HG02970 (cell line): ENCODE measurements around the gene LHFPL3.

Experiments
- ATAC-seq: cut with Tn5 transposase; IDR thresholded peaks from one replicate; pipeline ENCODE4 v1.9.1; 2021; ENCODE audit warnings: mild to moderate bottlenecking, moderate library complexity, moderate number of reproducible peaks; ENCODE audit not compliant: unreplicated experiment, low FRiP score

The LHFPL3 gene

DNA sequence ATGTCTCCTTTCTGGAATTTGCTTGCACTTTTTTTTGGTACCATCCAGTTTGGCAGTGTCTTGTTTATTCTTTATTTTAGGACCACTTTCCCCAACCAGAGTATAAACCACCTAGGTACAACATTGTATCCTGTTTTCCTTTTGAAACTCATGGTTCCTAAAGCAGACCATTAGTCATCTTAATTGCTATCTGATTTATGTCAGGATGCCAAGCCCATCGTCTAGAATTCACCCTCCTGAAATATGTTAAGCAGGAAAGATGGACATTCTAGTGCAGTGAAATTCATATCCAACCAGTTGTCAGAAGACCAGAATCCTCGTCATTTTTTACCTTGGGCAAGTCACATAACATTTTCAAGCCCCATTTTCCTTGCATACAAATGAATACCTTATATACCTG, 462.0 kb downstream of the LHFPL3 start:
- ATAC-seq: no peak

DNA sequence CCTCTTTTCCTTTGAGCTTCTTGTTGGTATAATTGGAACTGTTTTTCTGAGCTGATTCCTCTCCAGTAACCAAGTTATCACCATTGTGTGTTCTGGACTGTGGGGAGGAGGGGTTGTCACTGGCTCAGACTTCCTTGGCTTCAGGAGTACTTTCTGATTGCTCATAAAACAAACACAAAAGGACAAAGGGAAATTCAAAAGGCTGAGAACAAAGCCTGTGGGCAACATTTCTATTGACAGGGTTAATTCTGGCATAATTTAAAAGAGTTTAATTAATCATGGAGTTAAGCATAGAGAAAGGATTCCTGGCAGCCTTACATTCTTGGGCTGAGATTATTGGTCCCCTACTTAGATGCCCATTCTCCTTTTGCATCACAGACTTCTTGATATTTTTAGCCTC, 462.7 kb downstream of the LHFPL3 start:
- no peak for ATAC-seq

DNA sequence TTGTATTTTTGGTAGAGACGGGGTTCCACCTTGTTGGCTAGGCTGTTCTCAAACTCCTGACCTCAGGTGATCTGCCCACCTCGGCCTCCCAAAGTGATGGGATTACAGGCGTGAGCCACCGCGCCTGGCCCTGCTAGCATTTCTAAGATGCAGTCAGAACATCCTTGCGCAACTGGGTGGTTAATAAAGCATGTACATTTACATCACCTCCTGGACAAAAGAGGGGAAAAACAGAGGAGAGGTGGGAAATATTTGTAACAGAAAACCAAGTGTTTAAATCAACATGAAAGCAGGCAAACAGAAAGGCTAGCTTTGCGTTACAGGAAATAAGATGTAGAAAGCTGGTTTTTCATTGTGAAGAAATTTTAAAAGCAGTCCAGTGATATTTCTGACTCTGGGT, 464.7 kb downstream of the LHFPL3 start:
- ATAC-seq: no peak

DNA sequence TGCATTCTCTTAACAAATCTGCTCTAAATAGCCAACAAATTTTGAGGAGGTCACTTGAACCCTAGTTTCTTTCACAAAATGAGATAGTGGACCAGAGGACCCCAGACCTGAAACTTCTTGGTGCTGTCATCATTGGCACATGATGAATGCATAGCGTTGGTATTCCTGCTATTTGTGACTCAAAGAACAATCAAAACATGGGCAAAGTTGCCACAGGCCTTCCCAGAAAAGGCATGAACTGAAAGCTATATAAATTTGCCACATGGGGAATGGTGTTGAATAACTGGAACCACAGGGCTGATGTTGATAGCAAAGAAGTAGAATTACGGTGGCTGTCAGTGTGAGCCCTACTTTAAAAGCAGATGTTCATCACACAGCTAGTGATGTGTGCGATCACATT, 465.8 kb downstream of the LHFPL3 start:
- no peak for ATAC-seq

DNA sequence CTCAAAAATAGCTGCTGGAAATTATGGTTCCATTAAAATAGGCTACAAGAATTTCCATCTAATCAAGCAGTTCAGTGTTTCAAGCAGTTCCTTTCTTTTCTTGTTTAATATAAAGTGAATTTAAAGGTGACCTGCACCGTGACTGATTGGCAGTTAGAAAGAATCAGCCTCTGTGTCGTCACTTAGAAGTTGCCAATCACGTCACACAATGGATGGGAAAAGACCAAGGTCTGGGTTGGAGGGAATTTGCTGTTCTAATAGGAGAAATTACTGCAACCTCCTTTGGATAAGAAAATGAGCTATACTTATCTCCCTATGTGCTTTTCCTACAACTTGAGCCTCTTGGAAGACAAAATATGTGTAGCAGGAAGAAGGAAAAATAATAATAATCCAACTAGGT, 466.2 kb downstream of the LHFPL3 start:
- no peak for ATAC-seq

DNA sequence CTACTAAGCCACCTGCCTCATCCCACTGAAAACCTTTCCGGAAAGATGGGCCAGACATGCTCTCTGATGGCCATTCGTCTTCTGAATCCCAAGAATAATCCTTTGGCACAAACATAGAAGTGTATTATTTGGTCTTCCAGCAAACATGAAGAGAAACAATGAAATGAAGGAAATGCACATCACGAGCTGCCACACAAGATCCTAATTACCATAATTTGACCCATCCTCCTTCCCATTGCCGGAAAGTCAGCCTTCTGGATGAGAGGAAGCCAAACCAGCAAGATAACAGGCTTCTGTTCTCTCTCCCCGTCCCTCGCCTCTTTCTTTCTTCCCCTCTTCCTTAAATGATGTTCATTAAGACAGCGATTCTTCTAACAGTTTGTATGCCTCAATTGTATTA, 466.7 kb downstream of the LHFPL3 start:
- ATAC-seq: no peak

DNA sequence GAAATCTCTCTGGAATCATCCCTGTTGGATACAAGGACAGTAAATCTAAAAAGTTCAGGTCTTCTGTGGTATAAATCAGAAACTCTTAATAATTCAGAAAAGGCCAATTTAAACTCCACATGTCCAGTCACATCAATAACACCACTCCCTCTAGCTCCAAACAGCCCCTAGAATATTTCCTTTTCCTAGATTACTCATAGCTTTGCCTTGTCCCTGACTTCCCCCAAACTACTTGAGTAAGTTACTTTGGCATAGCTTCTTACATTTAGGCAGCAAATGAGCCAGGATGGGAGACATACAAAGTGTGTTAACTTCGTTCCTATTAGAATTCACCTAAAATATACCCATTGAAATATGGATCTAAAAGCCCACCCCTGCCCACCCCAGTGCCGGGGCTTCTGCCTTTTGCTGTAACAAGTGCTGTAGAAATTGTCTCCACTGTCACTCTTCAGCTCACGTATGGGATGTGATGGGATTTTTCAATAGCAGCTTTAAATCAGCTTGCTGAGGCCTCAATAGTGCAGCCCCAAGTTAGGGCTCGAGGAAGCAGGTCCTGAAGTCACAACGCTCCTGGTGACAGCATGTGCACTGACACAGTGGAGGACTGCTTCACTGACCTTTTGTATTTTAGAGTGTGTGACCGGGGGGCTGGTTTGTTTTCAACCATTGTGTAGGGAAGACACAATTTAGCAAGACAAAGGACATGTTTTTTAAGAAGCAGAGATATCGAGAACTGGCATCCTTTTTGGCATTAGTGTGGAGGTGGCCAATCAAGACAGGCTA, 467.4 kb downstream of the LHFPL3 start:
- ATAC-seq: no peak

DNA sequence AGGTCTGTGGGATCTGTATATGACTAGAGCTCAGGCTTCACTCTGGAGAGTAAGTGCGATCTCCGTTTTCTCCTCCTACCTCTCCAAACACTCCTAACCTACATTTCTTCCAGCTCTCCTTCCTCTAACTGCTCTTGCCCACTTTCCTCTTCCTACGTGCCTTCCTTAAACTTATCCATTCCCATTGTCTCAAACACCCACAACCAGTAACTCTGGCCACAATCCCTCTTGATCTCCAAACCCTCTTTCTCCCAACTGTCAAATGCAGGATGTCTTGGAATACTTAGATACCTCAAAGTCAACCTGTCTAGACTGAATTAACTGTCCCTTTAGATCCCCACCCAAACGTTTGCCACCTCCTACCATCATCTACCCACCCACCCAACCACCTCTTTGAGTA, 471.9 kb downstream of the LHFPL3 start:
- ATAC-seq: no peak

DNA sequence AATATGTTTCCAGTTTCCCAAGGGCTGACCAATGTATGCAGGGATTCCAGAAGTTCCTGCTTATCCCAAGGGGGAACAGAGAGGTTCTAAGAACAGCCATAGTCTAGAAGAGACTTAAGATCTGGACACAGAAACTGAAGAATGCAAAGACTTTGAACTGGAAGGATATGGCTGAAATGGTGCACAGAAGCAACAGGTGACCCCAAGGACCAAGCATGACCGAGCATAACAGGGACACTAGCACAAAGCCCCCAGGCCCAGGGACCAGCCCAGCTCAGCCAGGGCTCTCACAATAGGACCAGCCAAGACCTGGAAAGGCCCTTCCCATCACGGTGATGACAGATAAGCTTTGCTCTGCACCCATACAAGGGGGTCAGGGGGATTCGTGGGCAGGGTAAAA, 472.6 kb downstream of the LHFPL3 start:
- ATAC-seq: no peak

DNA sequence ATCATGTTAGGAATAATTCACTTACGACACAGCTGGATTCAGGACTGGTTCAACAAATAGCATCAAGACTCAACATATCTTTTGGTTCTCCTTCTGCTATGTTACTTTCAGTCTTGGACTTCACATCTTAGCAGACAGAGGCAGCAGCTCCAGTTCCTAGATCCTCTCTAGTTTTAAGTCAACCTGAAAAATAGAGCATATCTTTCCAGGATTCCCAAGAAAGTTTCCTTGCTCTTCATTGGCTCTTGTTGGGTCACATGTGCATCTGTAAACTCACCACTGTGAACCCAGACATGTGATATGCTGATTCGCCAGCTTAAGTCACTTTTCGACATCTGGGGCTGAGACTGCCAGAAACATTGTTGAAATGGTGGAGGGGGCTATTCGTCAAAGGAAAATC, 475.5 kb downstream of the LHFPL3 start:
- ATAC-seq: no peak

DNA sequence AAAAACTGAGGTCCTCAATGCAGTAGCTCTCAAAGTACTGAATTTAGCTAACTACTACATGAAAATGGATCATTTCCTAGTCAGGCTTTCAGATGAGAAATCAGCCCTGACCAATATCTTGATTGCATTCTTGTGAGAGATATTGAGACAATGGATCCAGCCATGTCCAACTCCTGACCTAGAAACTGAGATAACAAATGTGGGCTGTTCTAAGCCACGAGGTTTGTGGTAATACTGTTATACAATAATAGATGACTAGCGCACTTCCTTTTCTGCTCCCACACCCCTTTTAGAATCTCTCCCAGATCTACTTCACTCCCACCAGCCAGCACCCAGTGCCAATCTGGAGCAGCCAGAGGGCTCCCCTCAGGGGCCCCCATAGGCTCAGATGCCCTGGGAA, 476.3 kb downstream of the LHFPL3 start:
- no peak for ATAC-seq

DNA sequence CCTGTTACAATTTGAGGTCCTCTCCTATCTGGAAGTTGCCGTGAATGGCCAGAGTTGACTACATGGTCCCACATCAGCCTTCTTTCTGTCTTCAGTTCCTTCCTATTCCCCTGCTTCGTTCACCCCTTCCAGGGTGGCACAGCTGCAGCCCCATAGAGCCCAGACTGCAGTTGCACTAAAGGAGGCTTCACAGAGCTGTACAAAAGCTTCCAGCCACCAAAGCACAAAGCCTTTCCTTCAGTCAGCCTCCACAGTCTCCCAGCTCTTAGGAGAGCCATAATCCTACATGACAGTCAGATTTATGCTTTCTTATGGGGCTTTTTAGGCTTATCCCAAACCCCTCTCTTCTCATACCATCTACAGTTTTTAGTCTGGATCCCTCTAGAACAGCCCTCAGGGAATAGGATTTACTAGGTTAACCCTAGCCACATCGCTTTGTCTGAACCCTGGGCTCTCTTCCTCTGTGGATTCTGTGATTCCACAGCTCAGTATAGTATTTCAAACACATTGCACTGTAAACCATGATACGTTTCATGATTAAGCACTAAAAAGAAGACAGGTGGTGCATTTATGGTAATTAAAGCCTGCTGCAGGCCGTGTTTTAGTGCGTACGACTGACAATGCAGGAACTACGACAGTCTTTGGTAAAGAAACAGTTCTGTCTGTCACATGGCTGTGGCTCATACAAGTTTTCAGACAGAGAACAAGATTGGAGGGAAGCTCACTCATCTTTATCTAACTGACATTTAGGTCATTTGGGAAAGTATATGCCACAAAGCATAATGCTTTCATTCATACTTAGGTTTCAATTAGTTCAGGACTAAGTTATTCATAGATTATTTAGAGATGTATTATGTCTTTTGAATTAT, 477.3 kb downstream of the LHFPL3 start:
- no peak for ATAC-seq

DNA sequence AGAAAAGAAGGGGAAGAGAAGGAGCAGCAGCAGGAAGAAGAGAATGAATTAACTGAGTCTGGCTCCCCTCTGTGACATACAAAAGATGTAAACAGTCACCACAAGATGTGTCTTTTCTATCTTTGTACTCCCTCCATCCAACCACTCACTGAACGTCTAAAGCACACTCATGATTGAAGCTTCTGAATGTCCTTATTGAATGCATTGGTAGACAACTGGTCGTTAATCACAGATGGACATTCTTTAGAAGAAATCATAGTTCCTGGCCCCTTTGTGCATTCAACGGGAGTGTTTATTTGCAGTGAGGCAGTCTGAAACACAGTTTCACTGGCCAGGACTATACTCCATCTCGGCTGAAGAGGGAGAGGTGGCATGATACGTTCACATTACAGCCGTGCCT, 479.3 kb downstream of the LHFPL3 start:
- no peak for ATAC-seq

DNA sequence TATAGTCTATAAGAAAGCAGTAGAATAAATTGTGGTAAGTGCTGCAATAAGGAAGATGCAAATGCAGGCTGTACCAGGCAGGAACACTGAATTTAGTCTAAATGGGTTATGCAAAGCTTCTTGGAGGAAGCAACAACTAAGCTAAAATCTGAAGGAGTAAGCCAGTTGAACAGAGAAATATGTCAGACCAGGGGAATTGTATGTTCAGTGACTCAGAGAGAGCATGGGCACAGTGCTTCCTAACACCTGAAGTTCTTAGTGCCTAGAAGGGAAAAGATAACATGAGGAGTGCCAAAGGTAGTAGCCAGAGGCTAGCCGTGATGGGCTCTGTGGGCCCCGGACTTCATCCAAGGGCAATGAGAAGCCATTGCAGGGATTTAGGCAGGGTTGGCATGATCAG, 481.5 kb downstream of the LHFPL3 start:
- no peak for ATAC-seq

DNA sequence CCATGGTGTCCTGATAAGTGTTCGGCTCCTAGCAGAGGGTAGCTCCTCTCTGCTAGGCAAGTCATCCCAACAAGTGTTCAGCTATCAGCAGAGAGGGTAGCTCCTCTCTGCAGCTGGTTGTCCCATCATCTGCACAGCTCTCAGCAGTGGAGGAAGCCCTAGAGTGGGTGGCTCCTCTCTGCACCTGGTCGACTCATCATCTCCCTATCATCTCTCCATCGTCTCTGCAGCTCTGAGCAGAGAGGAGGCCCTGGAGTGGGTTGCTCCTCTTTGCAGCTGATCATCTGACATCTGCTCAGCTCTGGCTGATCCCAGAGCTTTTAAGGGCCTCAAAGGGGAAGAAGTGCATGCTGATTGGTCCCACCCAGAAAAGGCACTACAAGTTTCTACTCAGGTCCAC, 485.7 kb downstream of the LHFPL3 start:
- ATAC-seq: no peak

DNA sequence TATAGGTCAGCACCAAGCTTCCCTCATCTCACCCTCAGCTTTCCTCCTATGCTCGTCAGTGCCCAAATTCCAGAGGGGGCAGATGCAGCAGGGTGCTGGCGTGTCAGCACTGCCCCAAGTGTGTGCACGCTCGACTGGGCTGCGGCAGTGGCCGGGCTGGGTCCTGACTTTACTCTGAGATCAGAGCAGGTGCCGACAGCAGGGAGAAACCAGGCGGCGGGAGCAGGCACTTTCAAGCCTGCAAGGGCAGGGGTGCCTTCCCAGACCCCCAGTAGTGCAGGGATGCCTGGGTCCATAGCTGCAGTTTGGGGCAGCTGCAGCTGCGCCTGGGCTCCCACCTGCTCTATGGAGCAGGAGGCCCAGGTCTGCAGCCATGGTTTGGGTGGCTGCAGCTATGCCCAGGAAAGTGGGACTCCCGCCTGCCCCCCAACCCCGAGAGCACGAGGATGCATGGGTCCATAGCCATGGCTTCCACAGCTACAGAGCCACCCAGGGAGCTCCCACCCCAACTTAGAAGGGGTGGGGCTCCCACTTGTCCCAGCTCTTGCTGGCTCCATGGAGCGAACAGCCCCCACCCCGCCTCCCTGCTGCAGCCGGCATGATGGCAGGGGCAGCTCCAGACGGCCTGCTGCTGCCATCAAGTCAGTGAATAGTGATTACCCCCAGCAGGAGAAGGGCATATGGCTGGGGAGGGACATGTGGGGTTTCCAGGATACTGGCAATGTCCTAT, 486.4 kb downstream of the LHFPL3 start:
- ATAC-seq: no peak

DNA sequence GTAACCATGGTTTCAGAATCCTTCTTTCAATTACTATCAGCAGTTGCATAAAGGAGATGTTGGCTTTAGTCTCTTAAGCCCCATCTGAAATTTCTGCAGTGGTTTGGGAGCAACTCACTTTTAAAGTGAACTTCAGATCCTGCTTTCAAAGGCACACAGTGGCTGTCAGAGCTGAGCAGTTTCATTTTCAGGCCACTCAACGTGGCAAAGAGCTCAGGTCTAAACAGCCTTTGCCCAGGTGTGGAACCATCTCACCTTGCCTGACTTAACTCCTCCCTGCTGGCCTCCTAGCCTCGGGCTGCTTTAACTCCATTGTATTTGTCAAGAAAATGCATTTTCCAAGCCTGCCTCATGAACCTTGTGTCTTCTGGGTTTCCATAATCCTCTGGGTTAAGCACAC, 488.1 kb downstream of the LHFPL3 start:
- no peak for ATAC-seq

DNA sequence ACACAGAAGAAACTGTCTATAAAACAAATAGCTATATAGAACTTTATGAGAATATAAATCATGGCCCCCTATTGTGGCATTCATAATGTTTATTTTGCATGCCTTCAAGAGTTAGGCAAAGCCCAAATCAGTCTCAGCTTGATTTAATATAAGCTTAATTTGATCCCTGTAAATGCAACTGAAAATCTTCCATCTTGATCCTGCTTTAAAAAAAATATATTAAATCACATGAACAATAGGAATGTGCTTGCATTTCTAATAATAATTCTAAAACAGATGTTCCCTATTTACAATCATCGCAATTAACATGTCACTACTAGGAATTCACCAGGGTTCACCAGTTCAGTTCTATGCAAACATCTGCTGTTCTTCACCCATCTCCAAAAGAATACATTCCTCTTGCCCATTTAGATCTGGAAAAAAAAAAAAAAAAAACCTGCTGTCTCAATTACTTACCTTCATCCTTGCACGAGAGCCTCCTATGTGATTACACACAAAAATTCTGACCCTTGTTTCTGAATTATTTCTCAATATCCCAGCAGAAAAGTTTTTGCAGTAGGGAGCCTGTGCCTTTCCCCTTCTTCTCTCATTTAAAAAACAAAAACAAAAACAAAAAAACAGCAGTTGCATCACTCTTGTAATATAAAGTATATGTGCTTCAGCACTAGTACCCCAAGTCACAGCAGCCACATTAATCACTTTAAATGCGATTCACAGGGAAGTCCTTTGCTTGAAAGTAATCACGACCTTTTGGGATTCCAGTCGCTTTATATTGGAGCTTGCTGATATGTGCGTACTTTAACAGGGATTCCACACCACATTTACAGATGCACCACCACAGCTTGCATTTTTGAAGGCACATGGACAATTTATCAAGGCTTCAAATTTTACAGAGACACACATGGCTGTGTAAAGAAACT, 490.8 kb downstream of the LHFPL3 start:
- no peak for ATAC-seq

DNA sequence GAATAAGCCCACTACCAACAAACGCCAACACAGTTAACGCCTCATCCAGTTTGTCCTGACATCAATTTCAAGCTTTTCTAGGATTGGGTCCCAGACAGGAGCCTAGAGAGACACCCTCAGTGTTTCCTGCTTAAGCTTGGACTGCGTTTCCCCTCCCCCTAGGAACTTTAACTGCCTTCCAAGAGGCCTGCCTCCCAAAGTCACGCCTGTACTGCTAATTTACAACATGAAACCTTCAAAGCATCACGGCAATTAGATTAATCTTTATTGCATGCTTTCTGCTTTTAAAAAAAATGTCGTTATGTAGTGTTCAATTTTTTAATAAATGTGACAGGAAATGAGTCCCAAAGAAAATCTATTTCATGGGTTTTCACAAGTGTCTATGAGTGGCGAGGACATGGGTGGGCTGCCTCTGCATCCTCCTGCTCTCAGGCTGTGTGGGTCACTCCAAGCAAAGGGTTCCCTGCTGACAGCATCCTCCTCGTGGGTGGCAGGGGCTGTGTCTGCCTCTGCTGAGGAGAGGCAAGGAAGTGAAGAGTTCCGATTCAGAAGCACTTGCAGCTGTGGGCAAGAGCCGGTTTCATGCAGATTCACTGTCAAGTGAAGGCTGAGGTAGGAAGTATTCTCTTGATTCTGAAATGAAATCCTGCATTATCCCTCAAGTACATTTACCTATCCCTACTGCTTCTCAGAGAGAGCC, 492.6 kb downstream of the LHFPL3 start:
- no peak for ATAC-seq

DNA sequence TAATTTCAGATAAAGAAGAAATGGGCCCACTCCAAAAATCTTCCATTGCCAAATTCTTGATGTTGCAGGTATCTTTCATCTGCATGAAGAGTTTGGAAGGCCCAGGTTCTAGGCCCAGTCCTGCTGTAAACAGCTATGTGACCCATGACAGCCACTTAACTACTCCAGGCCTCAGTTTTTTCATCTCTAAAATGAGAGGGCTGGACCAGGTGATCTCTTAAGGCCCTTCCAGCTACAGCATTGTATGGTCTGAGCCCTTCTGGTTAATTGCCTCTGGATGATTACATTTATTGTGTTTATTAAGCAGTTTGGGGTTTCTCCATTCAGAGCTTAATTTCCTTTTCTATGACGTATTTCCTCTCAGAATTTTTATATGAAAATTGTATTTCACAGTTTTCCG, 494.8 kb downstream of the LHFPL3 start:
- ATAC-seq: no peak
